IMR-90 (cell line): ENCODE results near the gene ANKRD31. TPM values are rescaled to one million over a fixed set of nuclear protein-coding genes. Genes with fewer than 3 reads are reported as not detected.

Source experiments
- ATAC-seq: fragments of 200-7000 bp; cut with Tn5 transposase; 2 replicates; pipeline ENCODE4 v1.9.1; 2020; ENCODE audit warnings: low read depth, mild to moderate bottlenecking, moderate library complexity
- BruUV-seq: library from RNA; stranded (reverse); fragments of 400-500 nt; replicated peaks from 2 replicates; lab custom pipeline; 2021; lab: Mats Ljungman, UMichigan
- CTCF ChIA-PET: fragments of 300-600 bp; formaldehyde crosslinking; extraction: SDS; loops from one replicate; lab custom pipeline; 2021; ENCODE audit warnings: antibody characterized with exemption; lab: Yijun Ruan, JAX
- POLR2A ChIA-PET: fragments of 300-600 bp; sonication (Branson Sonifier 250); formaldehyde crosslinking; loops from one replicate; lab custom pipeline; 2022; ENCODE audit warnings: antibody characterized with exemption; ENCODE audit not compliant: unreplicated experiment; lab: Charles Lee
- DNase-seq: peaks from one replicate; pipeline ENCODE4 v3.0.0; 2013
- H2AFZ ChIP-seq: replicated peaks from 2 replicates; pipeline ENCODE3; 2013; ENCODE audit warnings: low read length, mild to moderate bottlenecking; ENCODE audit not compliant: poor library complexity
- H2AK5ac ChIP-seq: 2 replicates; pipeline ENCODE4 v1.6.1; 2013; ENCODE audit warnings: low read depth, low read length, inconsistent platforms
- H2AK9ac ChIP-seq: replicated peaks from 2 replicates; pipeline ENCODE3; 2013; ENCODE audit warnings: mild to moderate bottlenecking, low read depth, low read length, moderate library complexity; ENCODE audit not compliant: poor library complexity
- H2BK120ac ChIP-seq: 2 replicates; pipeline ENCODE4 v1.6.1; 2013; ENCODE audit warnings: low read depth, low read length, inconsistent platforms
- H2BK15ac ChIP-seq: 3 replicates; pipeline ENCODE4 v1.6.1; 2013; ENCODE audit warnings: low read depth, low read length, inconsistent platforms
- H2BK20ac ChIP-seq: 2 replicates; pipeline ENCODE4 v1.6.1; 2013; ENCODE audit warnings: low read depth, mild to moderate bottlenecking, inconsistent platforms, low read length, moderate library complexity
- H2BK5ac ChIP-seq: 2 replicates; pipeline ENCODE4 v1.6.1; 2013; ENCODE audit warnings: mild to moderate bottlenecking, low read depth, low read length, inconsistent platforms; ENCODE audit not compliant: poor library complexity, severe bottlenecking
- H3K14ac ChIP-seq: replicated peaks from 2 replicates; pipeline ENCODE4 v1.6.1; 2013; ENCODE audit warnings: low read depth, low read length, inconsistent platforms
- H3K18ac ChIP-seq: 2 replicates; pipeline ENCODE4 v1.6.1; 2013; ENCODE audit warnings: low read depth, low read length, control low read depth
- H3K23ac ChIP-seq: 2 replicates; pipeline ENCODE4 v1.6.1; 2013; ENCODE audit warnings: low read depth, low read length, inconsistent platforms
- H3K27ac ChIP-seq: 2 replicates; pipeline ENCODE4 v1.5.1; 2013; ENCODE audit warnings: mild to moderate bottlenecking, control low read depth, low read length; ENCODE audit not compliant: insufficient read depth
- H3K27me3 ChIP-seq: 2 replicates; pipeline ENCODE4 v1.6.1; 2013; ENCODE audit warnings: low read length; ENCODE audit not compliant: control insufficient read depth, insufficient read depth
- H3K36me3 ChIP-seq: 2 replicates; pipeline ENCODE4 v1.6.1; 2013; ENCODE audit warnings: low read length, mixed read lengths; ENCODE audit not compliant: control insufficient read depth, insufficient read depth
- H3K4ac ChIP-seq: 2 replicates; pipeline ENCODE4 v1.6.1; 2013; ENCODE audit warnings: low read depth, low read length, inconsistent platforms
- H3K4me1 ChIP-seq: 2 replicates; pipeline ENCODE4 v1.6.1; 2013; ENCODE audit warnings: low read length, mixed read lengths; ENCODE audit not compliant: control insufficient read depth, insufficient read depth
- H3K4me2 ChIP-seq: 2 replicates; pipeline ENCODE4 v1.6.1; 2013; ENCODE audit warnings: low read depth, mild to moderate bottlenecking, control low read depth, low read length, moderate library complexity
- H3K4me3 ChIP-seq: 2 replicates; pipeline ENCODE4 v1.5.1; 2013; ENCODE audit warnings: low read depth, mild to moderate bottlenecking, control low read depth, low read length, moderate library complexity; ENCODE audit not compliant: insufficient read depth
- H3K56ac ChIP-seq: 2 replicates; pipeline ENCODE4 v1.6.1; 2013; ENCODE audit warnings: low read length, inconsistent platforms; ENCODE audit not compliant: insufficient read depth; ENCODE audit errors: extremely low read depth
- H3K79me1 ChIP-seq, 2 experiments: 2 replicates each; pipeline ENCODE4 v1.6.1; 2013; ENCODE audit warnings: low read length in 2 of 2, inconsistent platforms in 1 of 2, low read depth in 1 of 2
- H3K9ac ChIP-seq: 2 replicates; pipeline ENCODE4 v1.6.1; 2013; ENCODE audit warnings: low read depth, low read length, control low read depth
- H3K9me1 ChIP-seq: 2 replicates; pipeline ENCODE4 v1.6.1; 2013; ENCODE audit warnings: low read length, inconsistent platforms; ENCODE audit not compliant: insufficient read depth
- H3K9me3 ChIP-seq: 2 replicates; pipeline ENCODE4 v1.6.1; 2013; ENCODE audit warnings: low read length; ENCODE audit not compliant: control insufficient read depth, insufficient read depth
- H4K20me1 ChIP-seq: 2 replicates; pipeline ENCODE4 v1.6.1; 2013; ENCODE audit warnings: low read length, inconsistent platforms; ENCODE audit not compliant: insufficient read depth
- H4K5ac ChIP-seq: 2 replicates; pipeline ENCODE4 v1.6.1; 2013; ENCODE audit warnings: mild to moderate bottlenecking, low read depth, low read length, control low read depth
- H4K8ac ChIP-seq, 2 experiments: 2 replicates each; pipeline ENCODE4 v1.6.1; 2013; ENCODE audit warnings: low read depth in 2 of 2, low read length in 2 of 2, control low read depth in 1 of 2, inconsistent platforms in 1 of 2
- H4K91ac ChIP-seq: 2 replicates; pipeline ENCODE4 v1.6.1; 2013; ENCODE audit warnings: low read depth, low read length, inconsistent platforms; ENCODE audit not compliant: insufficient read depth
- BHLHE40 ChIP-seq: fragments of 150-350 bp; IDR thresholded peaks from 2 replicates; pipeline ENCODE4 v1.6.1; 2016; ENCODE audit warnings: mild to moderate bottlenecking, low read depth, low read length
- CEBPB ChIP-seq: IDR thresholded peaks from 2 replicates; pipeline ENCODE4 v1.6.1; 2012; ENCODE audit warnings: low read depth, low read length, improper control_type of control experiment
- CHD1 ChIP-seq: IDR thresholded peaks from 2 replicates; pipeline ENCODE4 v1.6.1; 2012; ENCODE audit warnings: low read depth, low read length, improper control_type of control experiment
- CTCF ChIP-seq: conservative IDR thresholded peaks from 2 replicates; pipeline ENCODE4 v1.5.1; 2012; ENCODE audit warnings: mild to moderate bottlenecking, low read depth, low read length, improper control_type of control experiment
- ELK1 ChIP-seq: fragments of 150-350 bp; IDR thresholded peaks from 2 replicates; pipeline ENCODE4 v1.6.1; 2016; ENCODE audit warnings: low read depth, mild to moderate bottlenecking, low read length, moderate library complexity, borderline replicate concordance
- FOS ChIP-seq: fragments of 150-350 bp; IDR thresholded peaks from 2 replicates; pipeline ENCODE4 v1.6.1; 2016; ENCODE audit warnings: low read depth, low read length
- MAFK ChIP-seq: IDR thresholded peaks from 2 replicates; pipeline ENCODE4 v1.6.1; 2012; ENCODE audit warnings: low read depth, low read length, improper control_type of control experiment
- MAZ ChIP-seq: IDR thresholded peaks from 2 replicates; pipeline ENCODE4 v1.6.1; 2012; ENCODE audit warnings: low read depth, mild to moderate bottlenecking, low read length, improper control_type of control experiment, moderate library complexity, borderline replicate concordance
- MXI1 ChIP-seq: IDR thresholded peaks from 2 replicates; pipeline ENCODE4 v1.6.1; 2012; ENCODE audit warnings: low read depth, mild to moderate bottlenecking, low read length, moderate library complexity, borderline replicate concordance
- NFE2L2 ChIP-seq: fragments of 150-350 bp; IDR thresholded peaks from 2 replicates; pipeline ENCODE4 v1.6.1; 2016; ENCODE audit warnings: low read depth, mild to moderate bottlenecking, low read length
- POLR2A ChIP-seq: IDR thresholded peaks from 2 replicates; pipeline ENCODE4 v1.6.1; 2012; ENCODE audit warnings: mild to moderate bottlenecking, low read depth, low read length
- RAD21 ChIP-seq: IDR thresholded peaks from 2 replicates; pipeline ENCODE4 v1.6.1; 2012; ENCODE audit warnings: low read length, improper control_type of control experiment
- RCOR1 ChIP-seq: IDR thresholded peaks from 2 replicates; pipeline ENCODE4 v1.6.1; 2012; ENCODE audit warnings: mild to moderate bottlenecking, low read length, improper control_type of control experiment; ENCODE audit not compliant: insufficient replicate concordance
- RFX5 ChIP-seq: IDR thresholded peaks from 2 replicates; pipeline ENCODE4 v1.8.0; 2012; ENCODE audit warnings: low read depth, mild to moderate bottlenecking, low read length, moderate library complexity
- SMC3 ChIP-seq: fragments of 150-350 bp; IDR thresholded peaks from 2 replicates; pipeline ENCODE4 v1.6.1; 2016; ENCODE audit warnings: low read depth, mild to moderate bottlenecking, antibody characterized with exemption, low read length, moderate library complexity
- USF2 ChIP-seq: fragments of 150-350 bp; IDR thresholded peaks from 2 replicates; pipeline ENCODE4 v1.6.1; 2017; ENCODE audit warnings: mild to moderate bottlenecking, antibody characterized with exemption, low read length, low read depth
- WGBS, 2 experiments: methylation state at CpG; one replicate each; pipeline versions ENCODE4 v1.1.5 to v1.1.7; 2013; ENCODE audit warnings: missing lambda C conversion rate in 2 of 2; ENCODE audit not compliant: insufficient read length in 1 of 2; ENCODE audit errors: extremely low coverage in 2 of 2; 5-methylcytosine and 5-hydroxymethylcytosine counted together
- dilution Hi-C: fragments of 300-500 bp; cut with HindIII; formaldehyde crosslinking; loops from one replicate; pipeline ENCODE4 v1.14.3; 2018; ENCODE audit warnings: low sequenced_read_pairs; ENCODE audit not compliant: unreplicated experiment
- in situ Hi-C: fragments of 300-500 bp; cut with MboI; formaldehyde crosslinking; loops from 3 replicates; pipeline ENCODE4 v1.14.3; 2019; ENCODE audit warnings: low sequenced_read_pairs, inconsistent platforms, mixed read lengths
- intact Hi-C: fragments of 100-400 bp; cut with micrococcal nuclease; formaldehyde crosslinking; loops from 2 replicates; pipeline ENCODE4 v1.10.0; 2022
- polyA plus RNA-seq, 3 experiments: library from polyadenylated mRNA; depleted of rRNA; stranded (reverse); fragments of >200 nt; gene quantifications; 2 replicates each; pipeline ENCODE4 v1.2.3, GENCODE V29; 2012; ENCODE audit warnings: low replicate concordance in 1 of 3
- total RNA-seq: library from RNA; depleted of rRNA; stranded (reverse); fragments of >200 nt; gene quantifications from 2 replicates; pipeline ENCODE4 v1.2.3, GENCODE V29; 2012

ANKRD31 gene
- total and polyA plus RNA-seq, 2 of the 4 experiments (the other 2 are of a cell fraction), result under 0.01 to 0.02 TPM

GRCh38 chr5:75078027-75078426 lies 158.7 kb downstream of the ANKRD31 start:
- Histone ChIP-seq H3K9me1 (no peaks in the 10 kb centered on the region), H3K79me1 (no peaks in the 10 kb centered on the region), H2BK120ac (no peak overlapping the region), H3K36me3 (no peaks in the 10 kb centered on the region), H3K4me1 (no peaks in the 10 kb centered on the region), H4K91ac (no peak overlapping the region), H3K9me3 (no peaks in the 10 kb centered on the region), H4K20me1 (no peaks in the 10 kb centered on the region), H4K8ac (no peak overlapping the region), H3K4me3 (no peak overlapping the region), H2BK5ac (no peak overlapping the region), H2BK20ac (no peak overlapping the region), H3K4me2 (no peak overlapping the region), H4K5ac (no peak overlapping the region), H3K4ac (no peak overlapping the region), H3K14ac (no peak overlapping the region), H3K9ac (no peak overlapping the region), H2AK9ac (no peak overlapping the region), H3K23ac (no peak overlapping the region), H3K18ac (no peak overlapping the region), H3K56ac (no peak overlapping the region), H3K27ac (no peak overlapping the region), H2AFZ (no peak overlapping the region), H3K27me3 (no peaks in the 10 kb centered on the region; the same call in 1 of the 2 replicates), H2AK5ac (no peak overlapping the region), H2BK15ac (no peak overlapping the region)
- DNase-seq (no peak), ATAC-seq (no peak)
- no CpG with 5 or more reads among the region's 5 CpGs for WGBS, 2 experiments
- in situ Hi-C loops, result no loop called here
- POLR2A ChIA-PET, result no interaction called here
- dilution Hi-C loops, result no loop called here
- TF ChIP-seq CHD1, result no peak
- no peak for TF ChIP-seq USF2
- no peak for TF ChIP-seq CTCF
- TF ChIP-seq CEBPB, result no peak
- no peak for TF ChIP-seq MAZ
- no peak for TF ChIP-seq BHLHE40
- no peak for TF ChIP-seq RFX5
- TF ChIP-seq RAD21, result no peak
- TF ChIP-seq RCOR1, result no peak
- no peak for TF ChIP-seq MAFK
- TF ChIP-seq POLR2A, result no peak
- no peak for TF ChIP-seq ELK1
- no peak for TF ChIP-seq NFE2L2
- no peak for TF ChIP-seq MXI1
- TF ChIP-seq FOS, result no peak
- TF ChIP-seq SMC3, result no peak
- intact Hi-C loops, result no loop called here
- BruUV-seq, result no TSS peak
- CTCF ChIA-PET, result interaction anchor here (1.3 kb wide), 1 partner anchor 12 kb away, joined by 4 read pairs; no protein-coding TSS in a partner anchor
